ENCODE results near the gene TLE6. TPM values are rescaled to one million over a fixed set of nuclear protein-coding genes. Genes with fewer than 3 reads are reported as not detected.

The TLE6 gene
- total and polyA plus RNA-seq, 12 donors, result 0.34 to 3.5 (median 0.64) TPM; not detected in 3

DNA sequence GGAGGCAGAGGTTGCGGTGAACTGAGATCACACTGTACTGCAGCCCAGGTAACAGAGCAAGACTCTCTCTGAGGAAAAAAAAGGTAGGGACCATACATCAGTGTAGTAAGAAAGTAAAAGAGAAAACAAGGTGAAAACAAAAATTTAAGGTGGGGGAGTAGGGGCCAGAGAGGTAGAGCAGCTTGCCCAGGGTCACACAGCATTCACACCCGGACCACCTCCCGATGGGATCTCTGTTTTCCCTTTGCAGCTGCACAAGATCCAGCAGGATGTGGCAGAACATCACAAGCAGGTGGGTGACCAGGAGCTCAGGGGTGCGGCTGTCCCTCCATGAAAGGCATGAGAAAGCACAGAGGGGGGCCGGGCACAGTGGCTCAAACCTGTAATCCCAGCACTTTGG, 4.5 kb downstream of the TLE6 start:
- intact Hi-C loops (cut with DNase I), result loop anchor here in 5 of 10 donors (2.0 to 10.0 kb wide), 4 partner anchors 47 to 55 kb away; partner anchors contain the start of gene TLE2 (in 1 of the 5)
- TF ChIP-seq, protein P1, sequence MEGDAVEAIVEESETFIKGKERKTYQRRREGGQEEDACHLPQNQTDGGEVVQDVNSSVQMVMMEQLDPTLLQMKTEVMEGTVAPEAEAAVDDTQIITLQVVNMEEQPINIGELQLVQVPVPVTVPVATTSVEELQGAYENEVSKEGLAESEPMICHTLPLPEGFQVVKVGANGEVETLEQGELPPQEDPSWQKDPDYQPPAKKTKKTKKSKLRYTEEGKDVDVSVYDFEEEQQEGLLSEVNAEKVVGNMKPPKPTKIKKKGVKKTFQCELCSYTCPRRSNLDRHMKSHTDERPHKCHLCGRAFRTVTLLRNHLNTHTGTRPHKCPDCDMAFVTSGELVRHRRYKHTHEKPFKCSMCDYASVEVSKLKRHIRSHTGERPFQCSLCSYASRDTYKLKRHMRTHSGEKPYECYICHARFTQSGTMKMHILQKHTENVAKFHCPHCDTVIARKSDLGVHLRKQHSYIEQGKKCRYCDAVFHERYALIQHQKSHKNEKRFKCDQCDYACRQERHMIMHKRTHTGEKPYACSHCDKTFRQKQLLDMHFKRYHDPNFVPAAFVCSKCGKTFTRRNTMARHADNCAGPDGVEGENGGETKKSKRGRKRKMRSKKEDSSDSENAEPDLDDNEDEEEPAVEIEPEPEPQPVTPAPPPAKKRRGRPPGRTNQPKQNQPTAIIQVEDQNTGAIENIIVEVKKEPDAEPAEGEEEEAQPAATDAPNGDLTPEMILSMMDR (IDR thresholded peaks at IDR 0.05), result no peak
- no peak for ATAC-seq
- no peak overlapping the region for H3K4me3 ChIP-seq
- 82 to 87% methylated on average over 5 of the region's 5 CpGs for whole genome bisulfite sequencing, 2 donors
- no peak for DNase-seq
- peak overlapping the region in 1 of 10 donors; percentile 86 for H3K27ac ChIP-seq
- no peaks in the 10 kb centered on the region for H3K9me3 ChIP-seq
- no peaks in the 10 kb centered on the region for H3K36me3 ChIP-seq
- peaks cover 0 to 18% (median 0%) of the 10 kb centered on the region in 7 donors for H3K27me3 ChIP-seq
- peaks cover 18 to 40% (median 33%) of the 10 kb centered on the region in 9 donors for H3K4me1 ChIP-seq

DNA sequence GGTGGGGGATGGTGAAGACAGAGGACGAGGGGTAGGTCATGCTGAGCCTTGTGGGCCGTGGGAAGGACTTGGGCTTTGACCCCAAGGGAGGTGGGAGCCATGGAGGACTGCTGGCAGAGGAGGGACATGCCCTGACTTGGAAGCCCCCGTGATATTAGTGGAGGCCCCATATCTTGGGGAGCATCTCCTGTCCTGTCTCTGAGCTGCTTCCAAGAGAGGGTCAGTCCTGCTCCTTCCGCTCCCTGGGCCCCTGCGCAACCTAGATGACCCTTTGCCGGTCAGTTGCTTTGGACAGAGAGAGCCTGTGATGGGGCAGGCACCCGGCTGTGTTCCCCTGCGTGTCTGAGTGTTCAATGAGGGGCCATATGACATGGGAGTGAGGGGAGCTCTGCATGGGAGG, 5.2 kb downstream of the TLE6 start:
- TF ChIP-seq, protein P1 (IDR thresholded peaks at IDR 0.05), result no peak
- peaks cover 16 to 37% (median 28%) of the 10 kb centered on the region in 9 donors for H3K4me1 ChIP-seq
- no peaks in the 10 kb centered on the region for H3K9me3 ChIP-seq
- peaks cover 0 to 18% (median 0%) of the 10 kb centered on the region in 7 donors for H3K27me3 ChIP-seq
- peak overlapping the region in 9 of 10 donors; percentile 62 to 89 (median 74) for H3K27ac ChIP-seq
- DNase-seq (no peak), ATAC-seq (peak in 3 of 8 donors; percentile 0 to 24 (median 3))
- intact Hi-C loops (cut with DNase I), result loop anchor here in 5 of 10 donors (2.0 to 10.0 kb wide), 4 partner anchors 46 to 55 kb away; partner anchors contain the start of gene TLE2 (in 1 of the 5)
- 12 to 26% methylated on average over 8 of the region's 8 CpGs for WGBS, 2 donors
- peak overlapping the region in 1 of 10 donors; percentile 42 for H3K4me3 ChIP-seq
- no peaks in the 10 kb centered on the region for H3K36me3 ChIP-seq

DNA sequence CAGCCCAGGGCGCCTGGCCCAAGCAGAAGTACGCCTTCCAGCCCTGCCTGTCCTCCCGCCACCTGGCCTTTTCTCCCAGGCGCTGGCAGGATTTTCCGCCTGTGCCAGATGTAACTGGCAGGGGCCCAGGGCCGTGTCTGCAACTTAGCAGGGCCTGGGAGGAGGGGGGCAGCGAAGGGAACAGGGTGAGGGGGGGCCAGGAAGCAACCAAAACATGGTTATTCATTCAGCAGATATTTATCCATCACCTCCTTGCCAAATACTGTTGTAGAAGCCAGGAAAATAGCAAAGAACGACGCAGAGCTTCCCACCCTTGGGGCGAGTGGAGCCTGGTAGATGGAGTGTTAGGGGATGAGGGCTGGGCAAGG, 5.6 kb downstream of the TLE6 start:
- Histone ChIP-seq H3K36me3 (no peaks in the 10 kb centered on the region), H3K4me3 (peak overlapping the region in 1 of 10 donors; percentile 42), H3K27ac (peak overlapping the region; percentile 62 to 89 (median 72)), H3K9me3 (no peaks in the 10 kb centered on the region), H3K27me3 (peaks cover 0 to 18% (median 0%) of the 10 kb centered on the region in 7 donors), H3K4me1 (peaks cover 14 to 33% (median 24%) of the 10 kb centered on the region in 9 donors)
- WGBS, 2 donors, result 0 to 2% methylated on average over 10 of the region's 10 CpGs
- intact Hi-C loops (cut with DNase I), result loop anchor here in 5 of 10 donors (2.0 to 10.0 kb wide), 4 partner anchors 46 to 54 kb away; partner anchors contain the start of gene TLE2 (in 1 of the 5)
- ATAC-seq (peak; percentile 76 to 89 (median 86)), DNase-seq (peak; percentile 81 to 91)
- TF ChIP-seq, protein P1 (IDR thresholded peaks at IDR 0.05), result no peak

DNA sequence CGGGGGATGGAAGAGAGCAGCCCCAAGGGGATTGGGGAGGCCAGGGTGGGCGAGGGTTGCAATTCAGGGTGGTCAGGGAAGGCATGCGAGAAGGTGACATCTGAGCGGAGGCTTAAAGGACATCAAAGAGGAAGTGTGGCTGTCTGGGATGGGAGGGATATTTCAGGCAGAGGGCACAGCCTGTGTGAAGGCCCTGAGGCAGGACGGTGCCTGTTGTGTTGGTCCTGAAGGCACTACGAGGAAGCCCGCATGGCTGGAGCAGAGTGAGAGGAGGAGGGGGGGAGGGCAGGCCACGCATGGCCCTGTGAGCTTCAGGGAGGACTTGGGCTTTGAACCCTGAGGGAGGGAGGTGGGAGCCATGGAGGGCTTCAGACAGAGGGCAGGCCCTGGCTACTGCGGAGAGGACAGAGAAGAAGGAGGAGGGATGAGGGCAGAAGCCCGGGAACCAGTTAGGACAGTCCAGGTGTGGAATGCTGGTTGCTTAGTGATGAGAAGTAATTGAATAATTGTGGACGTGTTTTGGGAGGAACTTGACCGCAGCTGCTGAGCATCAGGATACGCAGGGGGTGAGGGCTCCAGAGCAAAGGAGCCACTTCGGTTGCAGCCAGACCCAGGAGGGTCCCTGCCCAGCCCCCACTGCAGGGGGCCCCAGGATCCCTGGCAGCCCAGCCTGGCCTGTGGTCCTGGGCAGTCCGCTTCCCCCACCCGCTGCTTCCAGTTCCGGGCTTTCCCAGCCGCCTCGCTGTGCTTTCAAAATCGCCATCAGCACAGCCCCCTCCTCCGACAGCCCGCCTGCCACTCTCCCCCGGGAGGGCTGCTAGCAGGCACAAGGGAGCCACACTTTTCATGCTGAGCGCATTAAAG, 6.2 kb downstream of the TLE6 start:
- intact Hi-C loops (cut with DNase I), result loop anchor here in 5 of 10 donors (2.0 to 10.0 kb wide), 4 partner anchors 45 to 54 kb away; partner anchors contain the start of gene TLE2 (in 1 of the 5)
- peak; percentile 56 to 79 (median 66) for ATAC-seq
- H3K27me3 ChIP-seq, result peaks cover 0 to 18% (median 0%) of the 10 kb centered on the region in 7 donors
- peak overlapping the region; percentile 62 to 89 (median 72) for H3K27ac ChIP-seq
- peaks cover 14 to 33% (median 24%) of the 10 kb centered on the region in 9 donors for H3K4me1 ChIP-seq
- 6 to 9% methylated on average over 24 of the region's 24 CpGs for WGBS, 2 donors
- H3K4me3 ChIP-seq, result peak overlapping the region in 9 of 10 donors; percentile 17 to 54 (median 40)
- TF ChIP-seq, protein P1 (IDR thresholded peaks at IDR 0.05), result no peak
- peak; percentile 75 for DNase-seq
- H3K9me3 ChIP-seq, result no peaks in the 10 kb centered on the region
- no peaks in the 10 kb centered on the region for H3K36me3 ChIP-seq

Data from heart right ventricle (tissue), 16 donors.